Coronary artery (tissue), 2 donors: ENCODE results near the gene RBM19.
"Not testable (repeated sequence)": the region's sequence is repeated elsewhere in the genome, so short reads cannot be mapped to it uniquely, and the experiment has no call there.

Experiments used
- DNase-seq: peaks from one replicate; pipeline ENCODE4 v3.0.0-alpha.2; 2017; ENCODE audit warnings: low spot score
- H3K27ac ChIP-seq, 2 donors: fragments of 200-600 bp; sonication (generic); one replicate each; pipeline ENCODE4 v1.5.1; 2016 to 2019
- H3K4me3 ChIP-seq: fragments of 200-600 bp; sonication (generic); 2 replicates; pipeline ENCODE4 v1.5.1; 2016; ENCODE audit warnings: mild to moderate bottlenecking, moderate library complexity
- TF ChIP-seq, protein P1 (sequence below): fragments of 200-600 bp; sonication (generic); IDR thresholded peaks from one replicate; pipeline ENCODE4 v1.5.1; 2019; ENCODE audit warnings: antibody characterized with exemption

Gene RBM19

DNA sequence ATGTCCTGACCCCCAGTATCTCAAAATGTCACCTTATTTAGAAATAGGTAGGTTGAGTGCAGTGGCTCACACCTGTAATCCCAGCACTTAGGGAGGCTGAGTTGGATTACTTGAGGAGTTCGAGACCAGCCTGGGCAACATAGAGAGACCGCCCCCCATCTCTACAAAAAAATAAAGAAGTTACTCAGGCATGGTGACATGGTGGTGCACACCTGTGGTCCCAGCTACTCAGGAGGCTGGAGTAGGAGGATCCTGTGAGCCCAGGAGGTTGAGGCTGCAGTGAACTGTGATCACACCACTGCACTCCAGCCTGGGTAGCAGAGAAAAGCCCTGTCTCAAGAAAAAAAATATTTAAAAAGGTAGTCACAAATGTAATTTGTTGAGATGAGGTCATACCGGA lies 27.9 kb upstream of the RBM19 start:
- DNase-seq = no peak
- TF ChIP-seq, protein P1, sequence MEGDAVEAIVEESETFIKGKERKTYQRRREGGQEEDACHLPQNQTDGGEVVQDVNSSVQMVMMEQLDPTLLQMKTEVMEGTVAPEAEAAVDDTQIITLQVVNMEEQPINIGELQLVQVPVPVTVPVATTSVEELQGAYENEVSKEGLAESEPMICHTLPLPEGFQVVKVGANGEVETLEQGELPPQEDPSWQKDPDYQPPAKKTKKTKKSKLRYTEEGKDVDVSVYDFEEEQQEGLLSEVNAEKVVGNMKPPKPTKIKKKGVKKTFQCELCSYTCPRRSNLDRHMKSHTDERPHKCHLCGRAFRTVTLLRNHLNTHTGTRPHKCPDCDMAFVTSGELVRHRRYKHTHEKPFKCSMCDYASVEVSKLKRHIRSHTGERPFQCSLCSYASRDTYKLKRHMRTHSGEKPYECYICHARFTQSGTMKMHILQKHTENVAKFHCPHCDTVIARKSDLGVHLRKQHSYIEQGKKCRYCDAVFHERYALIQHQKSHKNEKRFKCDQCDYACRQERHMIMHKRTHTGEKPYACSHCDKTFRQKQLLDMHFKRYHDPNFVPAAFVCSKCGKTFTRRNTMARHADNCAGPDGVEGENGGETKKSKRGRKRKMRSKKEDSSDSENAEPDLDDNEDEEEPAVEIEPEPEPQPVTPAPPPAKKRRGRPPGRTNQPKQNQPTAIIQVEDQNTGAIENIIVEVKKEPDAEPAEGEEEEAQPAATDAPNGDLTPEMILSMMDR = no peak
- Histone ChIP-seq H3K27ac (no peak overlapping the region), H3K4me3 (no peak overlapping the region)

DNA sequence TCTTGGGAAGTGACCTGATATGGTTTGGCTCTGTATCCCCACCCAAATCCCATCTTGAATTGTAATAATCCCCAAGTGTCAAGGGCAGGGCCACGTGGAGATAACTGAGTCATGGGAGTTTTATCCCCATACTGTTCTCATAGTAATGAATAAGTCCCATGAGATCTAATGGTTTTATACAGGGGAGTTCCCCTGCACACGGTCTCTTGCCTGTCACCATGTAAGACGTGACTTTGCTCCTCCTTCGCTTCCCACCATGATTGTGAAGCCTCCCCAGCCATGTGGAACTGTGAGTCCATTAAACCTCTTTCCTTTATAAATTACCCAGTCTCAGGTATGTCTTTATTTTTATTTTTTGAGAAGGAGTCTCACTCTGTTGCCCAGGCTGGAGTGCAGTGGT lies 26.6 kb upstream of the RBM19 start:
- not testable (repeated sequence) for DNase-seq, H3K4me3 ChIP-seq, H3K27ac ChIP-seq

DNA sequence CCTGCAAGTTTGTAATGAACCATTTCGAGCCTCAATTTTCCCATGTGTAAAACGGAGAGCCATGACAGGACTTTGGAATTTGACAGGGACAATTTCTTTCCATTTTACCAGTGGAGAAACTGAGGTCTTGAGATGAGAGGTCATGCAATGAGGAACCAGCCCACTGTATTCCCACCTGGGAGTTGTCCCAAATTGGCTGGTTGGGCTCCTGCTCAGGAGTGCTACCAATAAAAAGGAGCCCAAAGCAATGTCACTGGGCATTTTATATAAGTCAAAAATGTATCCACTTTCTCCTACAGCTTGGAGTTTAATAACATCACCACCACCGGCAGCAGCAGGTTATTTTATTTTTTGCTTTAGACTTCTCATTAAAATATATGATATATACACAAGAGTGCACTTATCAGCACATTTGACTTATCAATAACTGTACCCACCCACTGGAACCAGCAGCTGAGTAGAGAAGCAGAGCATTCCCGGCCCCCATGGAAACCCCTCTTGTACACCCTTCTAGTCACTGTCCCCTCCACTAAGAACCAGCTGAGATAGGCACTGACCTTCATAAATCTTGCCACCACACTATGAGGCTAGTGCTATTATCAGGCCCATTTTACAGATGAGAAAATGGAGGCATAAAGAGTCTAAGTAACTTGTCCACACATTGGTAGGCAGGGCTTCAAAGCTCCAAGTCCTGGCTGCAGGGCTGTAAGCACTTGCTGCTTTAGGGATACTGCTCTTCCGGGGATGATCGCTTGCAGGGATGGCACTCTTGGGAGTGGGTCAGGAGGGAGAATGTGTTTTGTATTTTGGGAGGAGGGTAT lies 25.3 kb upstream of the RBM19 start:
- TF ChIP-seq, protein P1 = no peak
- H3K27ac ChIP-seq = no peak overlapping the region
- DNase-seq = no peak
- H3K4me3 ChIP-seq = no peak overlapping the region

DNA sequence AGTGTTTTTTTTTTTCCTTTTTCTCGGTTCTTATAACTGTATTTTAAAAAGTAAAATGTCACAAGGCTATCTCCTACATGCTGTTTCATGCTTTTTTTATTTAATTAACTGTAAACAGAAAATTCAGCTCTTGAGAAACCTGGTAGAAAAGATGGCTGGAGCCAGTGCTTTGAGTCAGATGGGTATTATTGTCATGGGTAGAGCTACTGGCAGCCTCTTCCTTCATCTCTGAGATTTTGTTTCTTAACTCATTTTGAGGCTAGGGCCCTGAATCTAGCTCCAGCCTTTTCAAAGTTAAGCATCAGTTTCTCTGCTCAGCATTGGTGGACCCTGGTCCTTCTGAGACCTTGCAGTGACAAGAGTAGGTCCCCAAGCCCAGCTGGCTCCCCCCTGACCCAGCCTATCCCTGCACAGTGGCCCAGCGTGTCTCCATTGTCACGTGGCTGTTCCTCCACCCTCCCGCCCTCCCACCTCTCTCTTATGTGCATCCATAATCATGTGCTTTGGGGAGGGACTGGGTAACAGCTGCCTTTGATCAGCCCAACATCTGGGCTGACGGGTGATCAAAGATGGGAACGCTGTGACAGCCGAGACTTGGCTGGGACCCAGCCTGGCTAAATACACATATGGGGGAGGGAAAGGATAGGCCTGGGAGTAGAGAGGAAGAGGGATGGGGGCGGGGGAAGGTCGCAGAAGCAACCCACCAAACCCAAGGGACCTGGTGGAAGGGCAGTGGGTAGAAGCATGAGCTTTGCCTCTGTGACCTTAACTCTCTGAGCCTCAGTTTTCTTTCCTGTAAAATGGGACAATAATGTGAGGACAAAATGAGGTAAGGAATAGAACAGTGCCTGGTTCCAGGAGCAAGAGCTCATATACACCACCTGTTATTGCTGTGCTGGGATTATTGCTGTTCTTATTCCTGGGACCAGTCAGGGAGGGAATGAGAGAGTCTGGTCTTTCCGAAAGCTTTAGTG lies 24.4 kb upstream of the RBM19 start:
- TF ChIP-seq, protein P1 = no peak
- no peak for DNase-seq
- H3K4me3 ChIP-seq = no peak overlapping the region
- no peak overlapping the region for H3K27ac ChIP-seq

DNA sequence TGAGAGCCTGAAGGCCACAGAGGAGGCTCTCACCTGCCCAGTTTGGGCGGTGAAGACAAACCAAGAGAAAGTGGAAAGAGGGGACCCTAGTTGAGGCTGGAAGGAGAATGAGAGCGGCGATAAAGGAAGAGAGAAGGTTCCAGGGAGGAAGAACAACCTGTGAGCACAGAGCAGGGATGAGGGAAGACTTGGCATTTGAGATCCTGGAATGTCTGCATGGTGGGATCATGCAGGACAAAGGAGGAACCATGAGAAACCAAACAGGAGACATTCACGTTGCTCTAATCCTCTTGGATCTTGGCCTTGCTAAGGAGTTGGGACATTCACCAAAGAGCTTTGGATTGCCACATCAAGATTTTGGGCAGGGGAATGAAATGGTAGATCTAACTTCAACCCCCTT lies 22.9 kb upstream of the RBM19 start:
- DNase-seq = no peak
- H3K4me3 ChIP-seq = no peak overlapping the region
- TF ChIP-seq, protein P1 = no peak
- no peak overlapping the region for H3K27ac ChIP-seq

DNA sequence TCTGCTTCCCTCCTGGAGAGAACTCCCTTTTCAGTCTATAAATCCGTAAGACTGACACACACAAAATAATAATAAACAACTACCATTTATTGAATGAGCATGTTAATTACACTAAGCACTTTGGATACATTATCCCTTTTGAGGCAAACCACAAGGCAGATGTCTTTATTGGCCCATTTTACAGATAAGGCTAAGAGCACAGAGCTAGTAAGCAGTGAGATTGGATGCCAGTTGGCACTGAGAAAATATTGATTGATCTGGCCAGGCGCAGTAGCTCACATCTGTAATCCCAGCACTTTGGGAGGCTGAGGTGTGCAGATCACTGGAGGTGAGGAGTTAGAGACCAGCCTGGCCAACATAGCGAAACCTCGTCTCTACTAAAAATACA lies 21.9 kb upstream of the RBM19 start:
- no peak overlapping the region for H3K27ac ChIP-seq
- no peak overlapping the region for H3K4me3 ChIP-seq
- TF ChIP-seq, protein P1 = no peak
- DNase-seq = no peak

DNA sequence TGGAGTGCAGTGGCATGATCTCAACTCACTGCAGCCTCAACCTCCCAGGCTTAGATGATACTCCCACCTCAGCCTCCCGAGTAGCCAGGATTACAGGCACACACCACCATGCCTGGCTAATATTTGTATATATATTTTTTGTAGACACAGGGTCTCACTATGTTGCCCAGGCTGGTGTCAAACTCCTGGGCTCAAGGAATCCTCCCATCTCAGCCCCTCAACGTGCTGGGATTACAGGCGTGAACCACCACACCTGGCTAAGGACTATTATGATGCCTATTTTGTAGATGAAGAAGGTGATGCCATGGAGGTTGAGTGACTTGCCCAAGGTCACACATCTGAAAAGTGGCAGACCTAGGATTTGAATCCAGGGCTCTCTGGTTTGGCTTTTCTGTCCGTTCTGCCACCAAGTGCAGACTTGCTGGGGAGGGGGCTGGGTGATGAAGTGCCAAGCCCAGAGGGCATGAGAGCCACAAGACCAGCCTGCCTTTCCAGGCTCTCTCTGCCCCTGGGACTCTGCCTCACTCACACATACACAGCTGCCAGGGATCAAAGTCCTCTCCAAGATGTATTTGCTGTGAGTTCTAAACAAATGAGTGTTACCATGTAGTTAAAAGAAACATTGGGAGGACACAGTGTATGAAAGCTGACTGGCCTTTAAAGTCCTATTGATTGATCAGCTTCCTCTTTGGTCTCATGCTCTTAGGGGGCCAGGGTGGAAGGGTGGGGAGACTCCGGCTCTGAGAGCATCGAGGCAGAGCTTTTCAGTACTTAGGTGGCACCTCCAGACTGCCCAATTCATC lies 21.3 kb upstream of the RBM19 start:
- TF ChIP-seq, protein P1 = no peak
- DNase-seq = no peak
- H3K4me3 ChIP-seq = no peak overlapping the region
- no peak overlapping the region for H3K27ac ChIP-seq
